ENCODE data around the gene CYP1B1.
"Not testable (repeated sequence)": the region's sequence is repeated elsewhere in the genome, so short reads cannot be mapped to it uniquely, and the experiment has no call there.

Gene CYP1B1

GRCh38 chr2:38075507-38076151 is at the start of gene CYP1B1:
TSS of gene CYP1B1 (minus strand) at chr2:38076151. CDS start at chr2:38075388, 763 bp downstream.
- DNase-seq (ENCODE audit: low read depth in 2 of 2), result no peak

- no peak for DNase-seq (ENCODE audit: low read depth in 2 of 2)
Measured at GRCh38 chr2:38125007-38125406, 49.1 kb upstream of the CYP1B1 start.

- DNase-seq (ENCODE audit: low read depth in 2 of 2), result no peak
Measured at GRCh38 chr2:38123911-38124310, 48.0 kb upstream of the CYP1B1 start.

DNA sequence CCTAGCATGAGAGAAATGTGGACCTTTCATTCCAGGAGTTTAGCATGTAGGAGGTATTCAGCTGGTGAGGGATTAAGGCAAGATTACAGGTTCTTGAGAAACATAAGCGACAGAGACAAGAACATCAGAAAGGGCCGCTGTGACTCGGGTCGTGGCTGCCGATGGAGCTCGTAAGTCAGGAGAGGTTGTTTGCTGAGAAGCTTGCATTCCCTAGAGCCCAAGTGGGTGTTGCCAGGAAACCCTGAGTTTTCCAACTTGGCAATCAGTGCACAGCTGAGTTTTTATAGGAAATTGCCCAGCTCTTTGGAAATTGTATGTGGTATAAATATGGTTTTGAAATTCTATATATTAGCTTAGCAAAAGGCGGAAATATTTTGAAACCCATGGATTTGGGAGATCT is 46.4 kb upstream of the CYP1B1 start:
- no peak for DNase-seq (ENCODE audit: low read depth in 2 of 2)

GRCh38 chr2:38121481-38121880 is 45.5 kb upstream of the CYP1B1 start:
- DNase-seq (ENCODE audit: low read depth in 2 of 2), result no peak

- DNase-seq (ENCODE audit: low read depth in 2 of 2), result no peak
Measured at GRCh38 chr2:38120829-38121228, 44.9 kb upstream of the CYP1B1 start.

- DNase-seq (ENCODE audit: low read depth in 2 of 2), result no peak
Measured at GRCh38 chr2:38120264-38120592, 44.3 kb upstream of the CYP1B1 start.

GRCh38 chr2:38116762-38117161 is 40.8 kb upstream of the CYP1B1 start:
- DNase-seq (ENCODE audit: low read depth in 2 of 2), result no peak

GRCh38 chr2:38115216-38116032 is 39.5 kb upstream of the CYP1B1 start:
- peak; percentile 52 to 56 for DNase-seq (ENCODE audit: low read depth in 2 of 2)

DNA sequence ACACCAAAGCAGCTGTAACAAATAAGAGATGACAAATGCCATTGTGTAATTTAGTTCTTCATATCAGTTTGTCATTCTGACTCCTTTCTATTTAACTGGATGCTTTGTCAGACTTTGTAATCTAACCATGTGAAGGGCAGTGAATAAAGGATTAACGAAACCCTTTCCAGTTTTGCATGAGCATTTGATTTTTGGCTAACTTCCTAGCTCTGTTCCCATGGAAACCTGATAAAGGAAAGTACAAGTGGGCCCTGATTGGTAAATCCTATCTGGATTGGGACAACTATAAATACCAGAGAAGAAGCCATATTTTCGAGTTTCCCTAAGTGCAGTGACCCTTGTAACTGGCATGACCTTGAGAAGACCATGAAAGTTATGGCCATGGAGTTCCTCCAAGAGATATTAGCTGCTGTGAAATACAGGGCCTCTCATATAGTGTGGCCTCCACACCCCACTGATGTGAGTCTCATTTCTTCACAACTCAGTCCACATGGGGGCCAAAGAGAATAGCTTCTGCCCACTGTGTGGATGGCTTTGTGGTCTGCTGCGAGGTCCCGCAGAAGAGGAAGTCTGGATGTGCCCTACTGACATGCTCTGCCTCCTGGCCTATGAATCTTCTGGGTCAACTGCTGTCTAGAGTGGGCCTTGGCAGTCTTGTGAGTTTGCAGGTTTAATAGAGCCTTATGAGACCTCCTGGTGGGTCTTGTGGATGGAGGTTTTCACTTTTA is 38.2 kb upstream of the CYP1B1 start:
- no peak for DNase-seq (ENCODE audit: low read depth in 2 of 2)

- DNase-seq (ENCODE audit: low read depth in 2 of 2), result no peak
Measured at GRCh38 chr2:38113051-38113450, 37.1 kb upstream of the CYP1B1 start.

DNA sequence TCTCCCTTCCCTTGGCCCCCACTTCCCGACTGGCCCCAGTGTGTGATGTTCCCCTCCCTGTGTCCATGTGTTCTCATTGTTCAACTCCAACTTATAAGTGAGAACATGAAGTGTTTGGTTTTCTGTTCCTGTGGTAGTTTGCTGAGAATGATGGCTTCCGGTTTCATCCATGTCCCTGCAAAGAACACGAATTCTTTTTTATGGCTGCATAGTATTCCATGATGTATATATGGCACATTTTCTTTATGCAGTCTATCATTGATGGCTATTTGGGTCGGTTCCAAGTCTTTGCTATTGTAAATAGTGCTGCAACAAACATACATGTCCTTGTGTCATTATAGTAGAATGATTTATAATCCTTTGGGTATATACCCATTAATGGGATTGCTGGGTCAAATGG is 35.4 kb upstream of the CYP1B1 start:
- not testable (repeated sequence) for DNase-seq (ENCODE audit: low read depth in 2 of 2)

DNA sequence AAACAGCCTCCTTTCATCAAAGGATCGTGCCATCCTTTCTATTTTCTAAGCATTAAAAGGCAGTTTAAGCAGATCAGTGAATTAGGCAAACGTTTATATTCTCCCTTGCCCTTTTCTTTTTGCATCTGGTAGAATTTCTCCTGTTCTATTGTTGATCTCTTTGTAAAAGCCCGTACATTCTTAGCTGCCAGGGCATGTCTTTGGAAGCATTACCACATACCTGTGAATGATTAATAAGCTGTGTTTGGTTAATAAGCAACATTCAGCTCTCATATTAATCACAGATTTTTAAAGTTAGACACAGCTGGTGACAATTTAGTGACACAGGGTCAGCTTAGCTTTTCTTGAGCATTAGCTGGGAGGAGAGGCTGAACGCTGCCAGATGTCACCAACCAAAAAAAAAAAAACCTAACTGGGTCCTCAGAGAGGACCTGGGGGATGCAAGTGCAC is 33.8 kb upstream of the CYP1B1 start:
- DNase-seq (ENCODE audit: low read depth in 2 of 2), result no peak

DNA sequence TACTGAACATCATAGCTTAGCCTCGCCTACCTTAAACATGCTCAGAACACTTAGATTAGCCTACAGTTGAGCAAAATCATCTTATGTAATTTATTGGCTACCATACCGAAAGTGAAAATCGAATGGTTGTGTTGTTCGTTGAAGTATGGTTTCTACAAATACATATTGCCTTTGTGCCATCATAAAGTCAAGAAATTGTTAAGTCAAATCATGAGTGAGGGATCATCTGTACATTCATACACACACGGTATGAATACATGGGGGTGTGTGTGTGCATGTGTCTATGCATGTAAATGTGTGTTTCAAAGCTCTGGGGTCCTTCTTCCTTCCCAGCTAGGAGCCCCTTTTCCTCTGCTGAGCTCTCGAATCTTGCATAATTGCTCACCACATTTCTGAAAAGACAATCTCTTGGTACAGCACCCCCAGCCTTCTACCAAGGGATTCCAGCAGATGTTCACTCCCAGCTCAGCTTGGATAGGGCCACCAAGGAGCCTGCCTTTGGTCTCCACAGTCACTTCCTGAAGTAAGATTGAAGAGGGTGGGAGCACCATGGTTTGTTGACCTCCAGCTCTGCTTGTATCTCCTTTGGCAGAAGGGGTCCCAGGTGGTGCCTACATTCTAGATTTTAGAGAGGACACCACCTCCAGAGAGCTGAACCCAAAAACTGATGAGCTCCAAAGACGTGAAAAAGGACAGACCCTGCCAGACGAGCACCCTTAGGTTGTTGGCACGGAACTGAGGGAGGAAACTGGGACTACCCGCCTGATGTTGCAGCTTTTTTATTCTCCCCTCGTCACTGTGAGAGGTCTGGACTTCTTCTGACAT is 33.2 kb upstream of the CYP1B1 start:
- no peak for DNase-seq (ENCODE audit: low read depth in 2 of 2)

DNA sequence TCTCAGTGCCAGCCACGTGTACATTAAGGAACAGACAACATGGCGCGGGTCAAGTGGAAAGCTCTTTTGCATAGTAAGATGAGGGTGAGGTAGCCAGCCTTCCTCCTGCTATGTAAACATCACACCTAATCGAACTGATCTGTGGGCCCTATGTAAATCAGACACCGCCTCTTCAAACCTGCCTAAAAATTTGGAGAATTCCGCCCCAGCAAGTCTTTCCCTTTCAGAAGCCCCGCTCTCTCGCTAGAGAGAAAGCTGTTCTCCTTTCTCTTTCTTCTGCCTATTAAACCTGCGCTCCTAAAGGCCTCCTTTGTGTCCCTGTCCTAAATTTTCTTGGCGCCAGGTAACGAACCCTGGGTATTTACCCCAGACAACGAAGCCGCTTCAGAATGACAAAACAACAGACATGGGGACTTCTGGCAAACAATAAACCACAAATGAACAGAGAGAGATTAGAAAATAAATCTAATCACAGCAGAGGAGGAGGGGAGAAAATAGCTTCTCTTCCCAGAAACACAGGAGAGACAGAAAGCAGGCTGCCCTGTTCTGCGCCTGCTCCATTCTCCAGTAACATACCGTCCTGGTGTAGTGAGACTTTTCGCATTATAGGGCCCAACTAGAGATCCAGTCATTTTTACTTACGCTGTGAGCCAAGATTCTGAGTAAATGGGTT is 31.9 kb upstream of the CYP1B1 start:
- DNase-seq (ENCODE audit: low read depth in 2 of 2), result no peak

- no peak for DNase-seq (ENCODE audit: low read depth in 2 of 2)
Measured at GRCh38 chr2:38106405-38107094, 30.6 kb upstream of the CYP1B1 start.

GRCh38 chr2:38105922-38106321 is 30.0 kb upstream of the CYP1B1 start:
- no peak for DNase-seq (ENCODE audit: low read depth in 2 of 2)

DNA sequence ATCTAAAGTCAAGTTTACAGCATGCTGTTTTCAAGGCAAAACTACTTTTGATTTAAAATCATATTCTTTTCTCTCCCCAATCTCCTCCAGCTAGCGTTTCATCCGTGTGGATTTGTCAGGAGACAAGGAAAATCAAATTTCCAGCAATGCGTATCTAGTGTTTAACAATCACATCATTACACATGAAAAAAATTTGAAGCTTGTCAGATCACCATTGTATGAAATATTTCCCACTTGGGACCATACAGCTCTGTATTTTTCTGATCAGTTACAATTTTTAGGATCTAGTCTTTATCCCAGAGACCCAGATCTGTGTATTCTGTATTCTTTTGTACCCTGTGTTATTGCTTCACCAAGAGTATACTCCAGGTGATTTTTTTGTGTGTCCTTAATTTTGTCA is 28.6 kb upstream of the CYP1B1 start:
- no peak for DNase-seq (ENCODE audit: low read depth in 2 of 2)

DNA sequence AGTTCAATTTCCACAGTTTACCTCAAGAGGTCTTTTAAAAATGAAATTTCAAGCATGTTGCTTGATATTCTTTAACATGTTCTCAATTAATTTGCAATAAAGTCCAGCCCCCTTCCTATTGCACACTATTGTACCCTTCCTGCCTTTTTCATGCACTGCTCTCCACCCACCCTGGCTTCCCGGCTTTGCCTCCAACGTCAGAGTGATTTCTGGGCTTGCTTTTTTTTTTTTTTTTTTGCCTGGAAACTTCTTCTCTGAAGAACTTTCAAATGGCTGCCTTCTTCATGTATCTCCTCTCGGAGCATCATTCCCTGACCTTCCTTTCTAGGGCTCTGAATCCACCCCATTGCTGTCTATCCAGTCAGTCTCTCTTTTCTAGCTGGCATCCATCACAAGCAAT is 24.4 kb upstream of the CYP1B1 start:
- DNase-seq (ENCODE audit: low read depth in 2 of 2), result no peak

DNA sequence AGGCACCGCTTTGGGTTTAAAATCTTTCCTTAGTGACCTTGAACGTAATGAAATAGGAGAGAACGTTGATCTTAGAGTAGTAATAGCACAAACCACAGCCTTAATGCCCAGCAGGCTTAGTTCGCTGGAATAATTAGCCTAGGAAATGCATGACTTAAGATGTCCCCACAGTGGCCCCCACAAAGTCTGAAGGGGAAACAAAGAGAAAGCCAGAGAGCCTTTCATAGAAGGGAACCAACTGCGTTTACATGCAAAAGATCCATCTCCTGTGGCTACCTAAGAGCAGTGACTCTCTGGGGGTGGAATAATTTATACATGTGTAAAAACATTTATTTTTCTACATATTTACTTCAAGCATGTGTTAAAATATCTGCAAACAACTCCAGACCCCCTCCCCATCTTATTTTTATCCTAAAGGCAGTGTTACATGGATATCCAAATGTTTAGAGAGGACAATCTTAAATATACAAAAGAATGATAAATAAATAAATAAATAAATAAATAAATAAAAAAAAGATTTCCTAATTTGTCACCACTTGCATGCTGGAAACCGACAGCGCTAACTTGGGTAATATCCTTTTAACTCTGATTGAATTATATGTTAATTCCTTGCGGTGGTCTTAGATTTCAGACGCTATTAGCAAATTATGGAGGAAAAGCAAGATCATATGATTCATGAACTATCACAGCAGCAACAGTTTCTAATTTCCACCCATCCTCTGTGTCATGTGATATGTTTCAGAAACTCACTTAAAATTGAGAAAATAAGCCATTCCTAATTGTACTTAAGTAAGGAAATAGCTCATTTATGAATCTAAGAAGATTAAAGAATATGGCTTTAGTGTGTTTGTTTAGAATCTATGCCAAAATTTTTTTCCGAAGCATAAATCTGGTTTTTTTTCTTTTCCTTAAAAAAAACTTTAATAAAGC is 23.4 kb upstream of the CYP1B1 start:
- no peak for DNase-seq (ENCODE audit: low read depth in 2 of 2)

All from stimulated activated CD8-positive, alpha-beta memory T cell treated with anti-CD3 and anti-CD28 coated beads, Interleukin-15, amount 100 ng/mL, for 48 hours (primary cell).